Activated gamma-delta T cell (primary cell): ENCODE measurements around the gene TUBGCP2.

Experiments
- DNase-seq: peaks from one replicate; lab custom pipeline; 2025; lab: John Stamatoyannopoulos, UW

TUBGCP2 gene

GRCh38 chr10:133302230-133302629 is 6.4 kb downstream of the TUBGCP2 start:
- no peak for DNase-seq

GRCh38 chr10:133299738-133300137 is 8.9 kb downstream of the TUBGCP2 start:
- no peak for DNase-seq

- no peak for DNase-seq
Observed at GRCh38 chr10:133299224-133299623, 9.4 kb downstream of the TUBGCP2 start.

- no peak for DNase-seq
Observed at GRCh38 chr10:133298466-133298865, 10.2 kb downstream of the TUBGCP2 start.

- DNase-seq: no peak
Observed at GRCh38 chr10:133297504-133297903, 11.2 kb downstream of the TUBGCP2 start.

GRCh38 chr10:133295426-133296320 is 13.0 kb downstream of the TUBGCP2 start:
- DNase-seq: no peak

- DNase-seq: no peak
Observed at GRCh38 chr10:133294189-133294588, 14.5 kb downstream of the TUBGCP2 start.

GRCh38 chr10:133293810-133294119 is 14.9 kb downstream of the TUBGCP2 start:
- DNase-seq: no peak

- DNase-seq: no peak
Observed at GRCh38 chr10:133292919-133293809, 15.5 kb downstream of the TUBGCP2 start.

GRCh38 chr10:133289761-133290160 is 18.9 kb downstream of the TUBGCP2 start:
- DNase-seq: no peak

GRCh38 chr10:133287832-133288500 is 20.7 kb downstream of the TUBGCP2 start:
- DNase-seq: no peak

- no peak for DNase-seq
Observed at GRCh38 chr10:133286366-133286765, 22.3 kb downstream of the TUBGCP2 start.

GRCh38 chr10:133285217-133285616 is 23.5 kb downstream of the TUBGCP2 start:
- no peak for DNase-seq

- DNase-seq: no peak
Observed at GRCh38 chr10:133283931-133284330, 24.7 kb downstream of the TUBGCP2 start.

GRCh38 chr10:133282846-133283390 is 25.8 kb downstream of the TUBGCP2 start:
- no peak for DNase-seq

- no peak for DNase-seq
Observed at GRCh38 chr10:133281628-133282372, 26.9 kb downstream of the TUBGCP2 start.

- DNase-seq: no peak
Observed at GRCh38 chr10:133281084-133281483, 27.6 kb downstream of the TUBGCP2 start.

GRCh38 chr10:133280391-133281059 is 28.1 kb downstream of the TUBGCP2 start:
- no peak for DNase-seq

GRCh38 chr10:133279326-133280226 is 29.1 kb downstream of the TUBGCP2 start:
- DNase-seq: no peak
